HepG2 (cell line): Measurements from ENCODE around the gene KRT27. TPM values are rescaled to one million over a fixed set of nuclear protein-coding genes. Genes with fewer than 3 reads are reported as not detected.

Experiments used
- ATAC-seq: fragments of 200-7000 bp; cut with Tn5 transposase; 3 replicates; pipeline ENCODE4 v1.9.1; 2020; ENCODE audit warnings: mild to moderate bottlenecking, moderate library complexity
- BruUV-seq: library from RNA; stranded (reverse); fragments of 400-500 nt; replicated peaks from 2 replicates; lab custom pipeline; 2021; lab: Mats Ljungman, UMichigan
- CTCF ChIA-PET: fragments of 300-600 bp; formaldehyde crosslinking; extraction: SDS; loops from one replicate; lab custom pipeline; 2021; ENCODE audit warnings: low total read pairs, inconsistent platforms, low intra/inter-chr PET ratio; lab: Yijun Ruan, JAX
- POLR2A ChIA-PET: fragments of 350-600 bp; sonication (Branson Sonifier 250); formaldehyde crosslinking; loops from one replicate; lab custom pipeline; 2020; ENCODE audit warnings: antibody characterized with exemption, inconsistent platforms; lab: Yijun Ruan, JAX
- DNase-seq: peaks from one replicate; pipeline ENCODE4 v3.0.0-alpha.2; 2015; ENCODE audit warnings: low spot score
- FAIRE-seq: peaks from 3 replicates; lab custom pipeline; 2011; peaks lifted over from hg19 to GRCh38; lab: Jason Lieb, UNC
- H2AFZ ChIP-seq: one replicate; pipeline ENCODE4 v1.6.1; 2011; ENCODE audit warnings: low read length, inconsistent platforms
- H3K27ac ChIP-seq: fragments of 300-600 bp; 3 replicates; pipeline ENCODE4 v1.8.0; 2011; ENCODE audit warnings: mixed run types, mild to moderate bottlenecking, mixed read lengths, low read length, inconsistent platforms; ENCODE audit not compliant: insufficient read depth; ENCODE audit errors: extremely low read length
- H3K27me3 ChIP-seq, 2 experiments: fragments of 200-600 bp in 1 of 2; 2 replicates in 1 of 2; 3 replicates in 1 of 2; pipeline versions ENCODE4 v1.6.0 to v1.8.0; 2011; ENCODE audit warnings: low read length in 2 of 2, mild to moderate bottlenecking in 2 of 2, moderate library complexity in 2 of 2, inconsistent platforms in 1 of 2; ENCODE audit not compliant: insufficient read depth in 2 of 2, control insufficient read depth in 1 of 2
- H3K36me3 ChIP-seq, 2 experiments: fragments of 200-600 bp in 1 of 2; replicated peaks in 1 of 2; 2 replicates in 1 of 2; 3 replicates in 1 of 2; pipeline versions ENCODE4 v1.5.1 to v1.8.0; 2011; ENCODE audit warnings: low read length in 2 of 2, inconsistent platforms in 1 of 2; ENCODE audit not compliant: insufficient read depth in 2 of 2, control insufficient read depth in 1 of 2
- H3K4me1 ChIP-seq: 2 replicates; pipeline ENCODE4 v1.5.1; 2012; ENCODE audit warnings: low read length, inconsistent platforms; ENCODE audit not compliant: insufficient read depth
- H3K4me2 ChIP-seq: 2 replicates; pipeline ENCODE4 v1.6.0; 2011; ENCODE audit warnings: low read depth, low read length, inconsistent platforms
- H3K4me3 ChIP-seq, 3 experiments: fragments of 200-600 bp in 1 of 3; sonication (generic), shearing (Covaris generic) in 1 of 3; replicated peaks in 1 of 3; 2 replicates each; pipeline ENCODE4 v1.5.1; 2011 to 2016; ENCODE audit warnings: low read length in 3 of 3, inconsistent platforms in 2 of 3, low read depth in 2 of 3, mild to moderate bottlenecking in 2 of 3, control low read depth in 1 of 3, mixed read lengths in 1 of 3; ENCODE audit not compliant: insufficient read depth in 1 of 3
- H3K79me2 ChIP-seq: one replicate; pipeline ENCODE4 v1.6.1; 2011; ENCODE audit warnings: low read length, inconsistent platforms; ENCODE audit not compliant: insufficient read depth
- H3K9ac ChIP-seq: 2 replicates; pipeline ENCODE4 v1.6.0; 2011; ENCODE audit warnings: mild to moderate bottlenecking, low read depth, low read length, inconsistent platforms; ENCODE audit not compliant: insufficient read depth
- H3K9me3 ChIP-seq: 2 replicates; pipeline ENCODE4 v1.5.1; 2012; ENCODE audit warnings: mild to moderate bottlenecking, low read length
- H4K20me1 ChIP-seq: 2 replicates; pipeline ENCODE4 v1.6.0; 2011; ENCODE audit warnings: inconsistent platforms, mild to moderate bottlenecking, low read length, moderate library complexity; ENCODE audit not compliant: insufficient read depth
- EP300 ChIP-seq, 3 experiments: sonication (generic) in 1 of 3; formaldehyde crosslinking in 1 of 3; IDR thresholded peaks; 2 replicates each; pipeline versions ENCODE4 v1.5.1 to v1.6.1; 2011 to 2020; ENCODE audit warnings: low read depth in 2 of 3, low read length in 2 of 3, borderline replicate concordance in 1 of 3, improper control_type of control experiment in 1 of 3, mild to moderate bottlenecking in 1 of 3, missing genetic modification reagents in 1 of 3, moderate library complexity in 1 of 3
- FOXM1 ChIP-seq: sonication (generic); formaldehyde crosslinking; IDR thresholded peaks from 2 replicates; pipeline ENCODE4 v1.5.0; 2020; ENCODE audit warnings: missing genetic modification reagents
- KLF13 ChIP-seq: sonication (generic); formaldehyde crosslinking; IDR thresholded peaks from 2 replicates; pipeline ENCODE4 v1.4.0; 2020; ENCODE audit warnings: mild to moderate bottlenecking, missing genetic modification reagents
- MAFF ChIP-seq: IDR thresholded peaks from 2 replicates; pipeline ENCODE4 v1.6.1; 2011; ENCODE audit warnings: low read depth, low read length, improper control_type of control experiment
- MAFK ChIP-seq, 2 experiments: IDR thresholded peaks in 1 of 2; conservative IDR thresholded peaks in 1 of 2; 2 replicates each; pipeline ENCODE4 v1.6.1; 2011; ENCODE audit warnings: improper control_type of control experiment in 2 of 2, low read length in 2 of 2
- REXO4 ChIP-seq: sonication (generic); formaldehyde crosslinking; IDR thresholded peaks from 2 replicates; pipeline ENCODE4 v1.8.0; 2022; ENCODE audit warnings: missing genetic modification reagents, mild to moderate bottlenecking, borderline replicate concordance
- SALL1 ChIP-seq: sonication (generic); formaldehyde crosslinking; IDR thresholded peaks from 2 replicates; pipeline ENCODE4 v1.8.0; 2022; ENCODE audit warnings: mild to moderate bottlenecking, missing genetic modification reagents
- YEATS2 ChIP-seq: sonication (generic); formaldehyde crosslinking; IDR thresholded peaks from 2 replicates; pipeline ENCODE4 v1.4.0; 2020; ENCODE audit warnings: missing genetic modification reagents, borderline replicate concordance
- ZNF367 ChIP-seq: sonication (generic); formaldehyde crosslinking; IDR thresholded peaks from 2 replicates; pipeline ENCODE4 v1.4.0; 2020; ENCODE audit warnings: missing genetic modification reagents, borderline replicate concordance
- ZNF547 ChIP-seq: sonication (generic); formaldehyde crosslinking; IDR thresholded peaks from 2 replicates; pipeline ENCODE4 v1.5.1; 2020; ENCODE audit warnings: mild to moderate bottlenecking, missing genetic modification reagents
- WGBS: methylation state at CpG from one replicate; pipeline ENCODE4 v1.1.6; 2017; ENCODE audit warnings: low lambda C conversion rate; 5-methylcytosine and 5-hydroxymethylcytosine counted together
- in situ Hi-C: cut with HindIII; loops from 2 replicates; pipeline ENCODE4 v1.10.0; 2017; ENCODE audit warnings: low pct_unique_long_range_greater_than_20kb; ENCODE audit not compliant: extremely low pct_ligation_motif_present
- intact Hi-C: fragments of 100-400 bp; cut with micrococcal nuclease; formaldehyde crosslinking; loops from one replicate; pipeline ENCODE4 v1.10.0; 2022; ENCODE audit not compliant: unreplicated experiment
- polyA plus RNA-seq, 8 experiments: library from polyadenylated mRNA; depleted of rRNA in 3 of 8; stranded (reverse) in 7 of 8; unstranded in 1 of 8; fragments of >200 nt; fragmentation: Illumina TruSeq in 4 of 8; extraction: Trizol in 4 of 8; gene quantifications; 2 replicates each; pipeline versions ENCODE4 v1.2.1 to v1.2.3, GENCODE V29; 2011 to 2016; ENCODE audit warnings: low read depth in 4 of 8, missing spikeins in 1 of 8, mixed read lengths in 1 of 8; ENCODE audit not compliant: insufficient read depth in 1 of 8
- total RNA-seq, 5 experiments: library from RNA; depleted of rRNA; stranded (reverse); fragments of >200 nt; fragmentation: Illumina TruSeq; extraction: Trizol; gene quantifications; 2 replicates each; pipeline ENCODE4 v1.2.3, GENCODE V29; 2016; ENCODE audit warnings: low read depth in 1 of 5

KRT27 gene
- total and polyA plus RNA-seq, 2 of the 13 experiments (the other 11 are each of a cell fraction or from before 2014, with no cell fraction given), result not detected

DNA sequence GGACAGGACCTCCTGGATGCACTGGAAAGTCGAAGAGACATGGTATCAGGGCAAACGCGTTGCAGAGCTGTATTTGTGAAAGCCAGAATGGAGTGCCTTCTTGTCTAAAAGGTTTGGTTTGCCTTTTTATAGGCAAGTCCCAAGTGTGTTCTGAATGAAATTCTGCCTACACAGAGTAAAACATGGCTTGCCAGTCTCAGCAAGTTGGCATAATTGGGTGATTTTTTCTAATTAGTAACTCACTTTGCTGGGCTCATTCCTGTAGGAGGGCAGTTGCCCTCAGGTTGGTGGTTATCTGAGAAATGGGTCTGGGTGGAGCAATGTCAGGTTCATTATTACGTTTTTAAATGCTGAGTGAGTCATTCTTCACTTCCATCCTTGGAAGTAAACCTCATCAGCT, 27.1 kb downstream of the KRT27 start, which contains the start of gene KRT25:
TSS of gene KRT25 (minus strand) at position 101 of the 400 bp plus-strand sequence. CDS start at position 41, 60 bp downstream.
- peaks cover 0 to 6% of the 10 kb centered on the region in 2 experiments; a peak in 2 of 5 replicates for H3K27me3 ChIP-seq
- 0% methylated on average over 4 of the region's 4 CpGs for WGBS
- H3K4me1 ChIP-seq, result no peaks in the 10 kb centered on the region
- DNase-seq (no peak), FAIRE-seq (no peak), ATAC-seq (no peak)
- intact Hi-C loops, result no loop called here
- peaks cover 9% of the 10 kb centered on the region for H3K9me3 ChIP-seq
- no peak within 1 kb of the TSS for H3K9ac ChIP-seq
- H3K4me3 ChIP-seq, result no peak within 1 kb of the TSS
- CTCF ChIA-PET, result no interaction called here
- peak; percentile 2 to 43; a peak in 2 of 4 replicates for TF ChIP-seq MAFK (conservative IDR thresholded peaks at IDR 0.05 in 1 of 2, IDR thresholded peaks at IDR 0.05 in 1 of 2; ENCODE audit: low read length in 2 of 2)
- 0 out of 2 replicates have a peak, but pooled peaks have one; percentile 4 for TF ChIP-seq MAFF
- no peak for TF ChIP-seq KLF13 (CRISPR knock-in tag)
- no peak for TF ChIP-seq ZNF367 (CRISPR knock-in tag)
- no peak for TF ChIP-seq SALL1
- no peak for TF ChIP-seq FOXM1
- no peak for TF ChIP-seq ZNF547 (CRISPR knock-in tag)
- no peak for TF ChIP-seq EP300 (IDR thresholded peaks at IDR 0.05; ENCODE audit: low read depth in 2 of 2, low read length in 2 of 2)
- no peak for TF ChIP-seq EP300 (CRISPR knock-in tag; IDR thresholded peaks at IDR 0.05; ENCODE audit: borderline replicate concordance)
- TF ChIP-seq REXO4 (CRISPR knock-in tag), result no peak
- no peak for TF ChIP-seq YEATS2 (CRISPR knock-in tag)
- no peak within 1 kb of the TSS for H3K4me2 ChIP-seq
- no peaks in the 10 kb centered on the region for H3K36me3 ChIP-seq
- H4K20me1 ChIP-seq, result no peaks in the 10 kb centered on the region
- H3K27ac ChIP-seq, result no peak within 1 kb of the TSS
- H3K79me2 ChIP-seq, result no peaks in the 10 kb centered on the region
- no peak within 1 kb of the TSS for H2AFZ ChIP-seq
- BruUV-seq, result no TSS peak
- POLR2A ChIA-PET, result no interaction called here
- in situ Hi-C loops, result no loop called here
